Fibroblast of villous mesenchyme (primary cell): ENCODE results near the gene KLHL14. TPM values are rescaled to one million over a fixed set of nuclear protein-coding genes. Genes with fewer than 3 reads are reported as not detected.

Experiments
- DNase-seq: peaks from one replicate; pipeline ENCODE4 v3.0.0-alpha.2; 2010; ENCODE audit warnings: low read depth
- H3K4me3 ChIP-seq: 2 replicates; pipeline ENCODE4 v1.5.1; 2011; ENCODE audit warnings: low read depth, mild to moderate bottlenecking, low read length
- total RNA-seq: library from RNA; depleted of rRNA; stranded (reverse); fragments of >200 nt; gene quantifications from 2 replicates; pipeline ENCODE4 v1.2.3, GENCODE V29; 2012
- TF ChIP-seq, protein P1 (sequence below): IDR thresholded peaks from 2 replicates; pipeline ENCODE4 v1.5.1; 2012; ENCODE audit warnings: low read depth, mild to moderate bottlenecking, low read length; ENCODE audit not compliant: insufficient read depth

KLHL14 gene
- total RNA-seq, 1 donor: not detected

DNA sequence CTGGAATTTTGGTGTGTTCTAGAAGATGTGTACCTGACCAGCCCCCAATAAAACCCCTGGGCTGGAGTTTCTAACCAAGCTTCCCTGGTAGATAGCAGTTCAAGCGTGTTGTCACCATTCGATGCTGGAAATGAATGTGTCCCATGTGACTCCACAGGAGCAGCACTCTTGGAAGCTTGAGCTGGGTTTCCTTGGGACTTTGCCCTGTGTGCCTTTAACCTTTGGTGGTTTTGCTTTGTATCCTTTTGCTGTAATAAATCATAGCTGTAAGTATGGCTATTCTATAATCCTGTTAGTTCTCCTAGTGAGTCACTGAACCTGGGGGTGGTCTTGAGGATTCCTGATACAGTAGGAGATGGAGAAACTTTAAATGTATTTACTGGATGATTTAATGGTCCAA, 65.2 kb downstream of the KLHL14 start:
- H3K4me3 ChIP-seq: no peak overlapping the region
- TF ChIP-seq, protein P1, sequence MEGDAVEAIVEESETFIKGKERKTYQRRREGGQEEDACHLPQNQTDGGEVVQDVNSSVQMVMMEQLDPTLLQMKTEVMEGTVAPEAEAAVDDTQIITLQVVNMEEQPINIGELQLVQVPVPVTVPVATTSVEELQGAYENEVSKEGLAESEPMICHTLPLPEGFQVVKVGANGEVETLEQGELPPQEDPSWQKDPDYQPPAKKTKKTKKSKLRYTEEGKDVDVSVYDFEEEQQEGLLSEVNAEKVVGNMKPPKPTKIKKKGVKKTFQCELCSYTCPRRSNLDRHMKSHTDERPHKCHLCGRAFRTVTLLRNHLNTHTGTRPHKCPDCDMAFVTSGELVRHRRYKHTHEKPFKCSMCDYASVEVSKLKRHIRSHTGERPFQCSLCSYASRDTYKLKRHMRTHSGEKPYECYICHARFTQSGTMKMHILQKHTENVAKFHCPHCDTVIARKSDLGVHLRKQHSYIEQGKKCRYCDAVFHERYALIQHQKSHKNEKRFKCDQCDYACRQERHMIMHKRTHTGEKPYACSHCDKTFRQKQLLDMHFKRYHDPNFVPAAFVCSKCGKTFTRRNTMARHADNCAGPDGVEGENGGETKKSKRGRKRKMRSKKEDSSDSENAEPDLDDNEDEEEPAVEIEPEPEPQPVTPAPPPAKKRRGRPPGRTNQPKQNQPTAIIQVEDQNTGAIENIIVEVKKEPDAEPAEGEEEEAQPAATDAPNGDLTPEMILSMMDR: no peak
- no peak for DNase-seq

DNA sequence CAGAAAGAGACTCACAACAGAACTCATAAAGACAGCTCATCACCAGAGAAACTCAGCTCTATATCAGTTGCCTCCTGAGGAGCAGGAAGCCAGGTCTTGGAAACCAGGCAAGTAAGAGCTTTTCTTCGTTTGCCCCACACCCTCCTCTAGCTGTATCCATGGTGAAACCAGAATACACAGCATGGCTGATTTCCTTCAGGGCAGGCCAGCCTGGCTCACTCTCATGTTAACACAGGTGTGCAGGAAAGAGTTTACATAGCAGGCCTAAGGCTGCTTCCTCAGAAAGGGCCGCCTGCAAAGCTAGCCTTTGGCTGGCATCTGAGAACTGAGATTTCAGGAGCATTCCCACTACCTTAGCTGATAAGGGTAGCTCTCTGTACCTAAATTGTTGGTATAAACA, 65.7 kb downstream of the KLHL14 start:
- no peak overlapping the region for H3K4me3 ChIP-seq
- TF ChIP-seq, protein P1: no peak
- DNase-seq: no peak

DNA sequence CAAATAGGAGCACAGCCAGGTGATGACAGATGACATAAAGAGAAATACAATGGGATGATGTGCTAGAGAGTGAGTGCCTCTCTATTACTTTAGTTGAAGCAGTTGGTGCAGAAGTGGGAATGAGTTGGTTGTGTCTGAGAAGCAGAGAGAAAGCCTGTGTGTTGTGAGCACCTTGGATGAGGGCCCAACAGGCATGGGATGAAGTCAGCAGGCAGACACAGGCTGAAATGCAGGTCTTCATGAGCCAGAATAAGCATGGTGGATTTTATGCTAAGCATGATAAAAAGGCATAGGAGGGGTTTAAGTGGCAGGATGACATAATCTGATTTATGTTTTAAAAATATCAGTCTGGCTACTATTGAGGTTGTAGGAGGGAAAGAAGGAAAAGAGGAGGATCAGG, 71.5 kb downstream of the KLHL14 start:
- no peak overlapping the region for H3K4me3 ChIP-seq
- DNase-seq: no peak
- TF ChIP-seq, protein P1: no peak

DNA sequence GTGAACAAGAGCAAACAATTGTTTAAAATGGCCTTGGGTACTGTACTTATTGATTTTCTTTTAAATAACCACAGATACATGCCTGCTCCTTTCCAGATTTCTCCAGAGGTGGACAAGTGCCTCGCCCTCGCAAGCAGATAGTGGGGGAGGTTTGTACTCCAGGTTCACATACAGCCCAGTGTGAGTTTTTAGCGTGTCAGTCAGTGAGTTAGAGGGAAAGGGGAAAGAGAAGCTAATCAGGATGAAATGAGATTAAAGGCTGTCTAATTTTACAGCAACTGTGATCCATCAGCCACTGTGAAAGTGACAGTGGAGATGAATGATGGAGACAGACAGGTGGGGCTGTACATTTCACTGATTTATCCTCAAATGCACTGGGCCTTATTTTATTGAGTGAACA, 74.7 kb downstream of the KLHL14 start:
- DNase-seq: no peak
- TF ChIP-seq, protein P1: no peak
- H3K4me3 ChIP-seq: no peak overlapping the region

DNA sequence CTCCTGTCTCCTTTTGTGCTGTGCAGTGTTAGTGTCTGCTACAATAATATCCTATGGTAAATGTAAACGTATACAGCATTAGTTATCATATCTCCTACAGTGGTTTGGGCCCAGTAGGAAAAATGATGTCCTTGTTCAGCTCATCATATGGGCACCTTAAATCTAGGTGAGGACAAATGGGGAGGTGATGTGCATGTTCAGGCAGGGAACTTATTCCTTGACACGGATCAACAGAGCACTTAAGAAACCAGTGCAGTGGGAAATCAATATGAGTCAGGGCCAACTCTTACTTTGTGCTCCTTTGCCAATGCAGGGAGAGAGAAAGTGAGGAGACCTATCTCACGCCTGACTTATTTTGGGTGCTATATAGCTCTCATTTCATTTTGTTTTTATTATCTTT, 76.4 kb downstream of the KLHL14 start:
- TF ChIP-seq, protein P1: no peak
- no peak overlapping the region for H3K4me3 ChIP-seq
- no peak for DNase-seq

DNA sequence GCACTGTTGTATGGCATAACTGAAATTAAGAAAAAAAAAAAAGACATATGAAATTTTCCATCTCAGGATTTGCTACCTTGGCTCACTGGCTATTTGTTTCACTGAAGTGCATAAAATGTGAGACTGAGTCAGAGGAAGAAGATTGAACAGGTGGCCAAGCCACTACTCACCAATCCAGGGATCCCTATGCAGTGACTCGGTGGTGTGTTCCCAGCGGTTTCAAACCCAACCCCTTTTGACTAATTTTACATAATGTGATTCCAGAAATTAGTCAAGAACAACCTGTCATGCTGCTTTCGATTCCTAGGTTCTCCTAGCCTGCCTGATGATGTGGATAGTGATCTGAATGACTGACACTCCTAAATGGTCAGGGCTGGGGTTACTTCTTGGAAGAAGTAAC, 77.3 kb downstream of the KLHL14 start:
- DNase-seq: no peak
- TF ChIP-seq, protein P1: no peak
- no peak overlapping the region for H3K4me3 ChIP-seq

DNA sequence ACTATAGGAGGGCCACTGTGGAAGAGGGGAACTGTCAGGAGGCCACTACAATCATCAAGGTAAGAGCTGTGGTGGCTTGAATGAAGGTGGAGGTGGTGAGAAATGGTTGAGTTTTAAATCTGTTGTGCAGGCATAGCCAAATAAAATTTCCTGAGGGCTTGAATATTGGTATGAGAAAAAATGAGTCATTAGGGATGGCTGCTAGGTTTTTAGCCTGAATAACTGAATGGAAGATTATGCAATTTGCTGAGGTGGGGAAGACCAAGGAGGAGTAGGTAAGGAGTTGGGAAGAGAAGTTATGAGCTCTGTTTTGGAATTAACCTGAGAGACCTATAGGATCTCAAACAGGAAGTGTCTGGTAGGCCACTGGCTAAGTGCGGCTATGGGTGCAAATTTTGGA, 84.0 kb downstream of the KLHL14 start:
- TF ChIP-seq, protein P1: no peak
- DNase-seq: no peak
- no peak overlapping the region for H3K4me3 ChIP-seq
